Transverse colon (tissue), 4 donors: Measurements from ENCODE around the gene EMC1.

Source experiments
- POLR2A ChIP-seq: fragments of 450-650 bp; IDR thresholded peaks from one replicate; pipeline ENCODE4 v1.6.1; 2016; ENCODE audit warnings: antibody characterized with exemption, mild to moderate bottlenecking, moderate library complexity
- POLR2AphosphoS5 ChIP-seq, 3 donors: sonication (generic); formaldehyde crosslinking; IDR thresholded peaks; one replicate each; pipeline ENCODE4 v1.6.1; 2016; ENCODE audit warnings: antibody characterized with exemption in 3 of 3
- TF ChIP-seq, protein P1 (sequence below), 5 experiments: fragments of 200-600 bp in 3 of 5; fragments of 450-650 bp in 2 of 5; sonication (generic) in 3 of 5; IDR thresholded peaks; 1 replicate in 2 of 5; 2 replicates in 3 of 5; pipeline ENCODE4 v1.5.1; 2016 to 2017; ENCODE audit warnings: antibody characterized with exemption in 5 of 5, inconsistent platforms in 3 of 5, mild to moderate bottlenecking in 2 of 5, moderate library complexity in 1 of 5

DNA sequence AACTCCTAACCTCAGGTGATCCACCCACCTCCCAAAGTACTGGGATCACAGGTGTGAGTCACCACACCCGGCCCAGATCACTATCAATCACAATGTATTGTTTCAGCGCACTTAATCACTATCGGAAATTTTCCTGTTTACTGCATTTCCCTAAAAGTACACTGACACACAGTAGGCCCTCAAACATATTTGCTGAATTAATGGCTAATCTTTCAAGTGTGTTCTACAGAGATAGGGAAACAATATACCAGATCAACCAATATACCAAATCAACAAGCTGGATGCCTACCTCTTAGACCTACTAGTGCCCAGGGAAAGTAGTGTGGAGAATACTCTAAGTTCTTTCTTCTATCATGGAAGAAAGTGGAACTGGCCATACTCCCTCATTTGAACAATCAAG is 58.3 kb downstream of the EMC1 start:
- TF ChIP-seq POLR2A (no peak), POLR2AphosphoS5 (IDR thresholded peaks at IDR 0.05) (no peak)
- TF ChIP-seq, protein P1, sequence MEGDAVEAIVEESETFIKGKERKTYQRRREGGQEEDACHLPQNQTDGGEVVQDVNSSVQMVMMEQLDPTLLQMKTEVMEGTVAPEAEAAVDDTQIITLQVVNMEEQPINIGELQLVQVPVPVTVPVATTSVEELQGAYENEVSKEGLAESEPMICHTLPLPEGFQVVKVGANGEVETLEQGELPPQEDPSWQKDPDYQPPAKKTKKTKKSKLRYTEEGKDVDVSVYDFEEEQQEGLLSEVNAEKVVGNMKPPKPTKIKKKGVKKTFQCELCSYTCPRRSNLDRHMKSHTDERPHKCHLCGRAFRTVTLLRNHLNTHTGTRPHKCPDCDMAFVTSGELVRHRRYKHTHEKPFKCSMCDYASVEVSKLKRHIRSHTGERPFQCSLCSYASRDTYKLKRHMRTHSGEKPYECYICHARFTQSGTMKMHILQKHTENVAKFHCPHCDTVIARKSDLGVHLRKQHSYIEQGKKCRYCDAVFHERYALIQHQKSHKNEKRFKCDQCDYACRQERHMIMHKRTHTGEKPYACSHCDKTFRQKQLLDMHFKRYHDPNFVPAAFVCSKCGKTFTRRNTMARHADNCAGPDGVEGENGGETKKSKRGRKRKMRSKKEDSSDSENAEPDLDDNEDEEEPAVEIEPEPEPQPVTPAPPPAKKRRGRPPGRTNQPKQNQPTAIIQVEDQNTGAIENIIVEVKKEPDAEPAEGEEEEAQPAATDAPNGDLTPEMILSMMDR (IDR thresholded peaks at IDR 0.05) = no peak
